Measurements from ENCODE around the gene CCDC186.

The CCDC186 gene

DNA sequence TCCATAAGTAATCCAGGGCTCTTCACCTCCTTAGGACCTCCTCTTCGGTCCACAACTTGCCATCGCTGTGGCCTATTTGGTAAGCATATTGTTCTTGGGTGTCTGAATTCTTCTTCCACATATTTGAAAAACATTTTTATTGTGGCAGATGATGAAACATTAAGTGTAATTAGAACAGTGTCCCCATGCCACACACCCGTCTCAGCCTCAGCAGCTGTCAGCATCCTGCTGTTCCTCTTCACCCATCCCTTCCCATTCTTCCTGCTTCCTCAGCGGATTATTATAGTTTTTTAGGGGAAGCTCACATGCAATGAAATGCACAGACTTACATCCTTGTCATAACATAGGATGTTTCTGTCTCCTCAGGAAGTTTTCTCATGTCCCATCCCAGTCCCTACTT is 25.2 kb upstream of the CCDC186 start:
- Histone ChIP-seq H3K4me3 (ENCODE audit: low read length) (no peak overlapping the region), H3K4me1 (ENCODE audit: control insufficient read depth, low read length) (no peaks in the 10 kb centered on the region)
- TF ChIP-seq EZH2phosphoT487 (IDR thresholded peaks at IDR 0.05; ENCODE audit: borderline replicate concordance, low read length) (no peak), CTCF (IDR thresholded peaks at IDR 0.05; ENCODE audit: low read depth, low read length, poor library complexity, severe bottlenecking) (no peak)

GRCh38 chr10:114195079-114195478 is 21.1 kb upstream of the CCDC186 start:
- Histone ChIP-seq H3K27ac (ENCODE audit: low read depth, low read length) (no peak overlapping the region), H3K79me2 (ENCODE audit: control insufficient read depth, low read length) (no peaks in the 10 kb centered on the region), H3K9me3 (ENCODE audit: control insufficient read depth, insufficient read depth, low read length) (no peaks in the 10 kb centered on the region), H3K27me3 (ENCODE audit: control insufficient read depth, low read length) (0 out of 2 replicates have a peak, but pooled peaks cover 6% of the 10 kb centered on the region), H3K4me2 (ENCODE audit: low read length) (no peak overlapping the region), H3K4me1 (ENCODE audit: control insufficient read depth, low read length) (no peaks in the 10 kb centered on the region), H3K9me2 (replicated peaks; ENCODE audit: control insufficient read depth, low read length) (no peaks in the 10 kb centered on the region), H4K20me1 (ENCODE audit: control insufficient read depth, insufficient read depth, low read depth, low read length) (no peaks in the 10 kb centered on the region), H3F3A (ENCODE audit: control insufficient read depth, insufficient read depth) (no peaks in the 10 kb centered on the region), H3K4me3 (ENCODE audit: low read length) (no peak overlapping the region), H3K36me3 (ENCODE audit: control insufficient read depth, low read length) (no peaks in the 10 kb centered on the region)
- no peak for TF ChIP-seq CTCF (IDR thresholded peaks at IDR 0.05; ENCODE audit: low read depth, low read length, poor library complexity, severe bottlenecking)

More for the DNA sequence above, 25.2 kb upstream of the CCDC186 start:
- Histone ChIP-seq H3K79me2 (ENCODE audit: control insufficient read depth, low read length) (no peaks in the 10 kb centered on the region), H3F3A (ENCODE audit: control insufficient read depth, insufficient read depth) (no peaks in the 10 kb centered on the region), H3K9me2 (replicated peaks; ENCODE audit: control insufficient read depth, low read length) (no peaks in the 10 kb centered on the region), H3K27me3 (ENCODE audit: control insufficient read depth, low read length) (peaks cover 11% of the 10 kb centered on the region; the same call in 1 of the 2 replicates), H4K20me1 (ENCODE audit: control insufficient read depth, insufficient read depth, low read depth, low read length) (no peaks in the 10 kb centered on the region), H3K27ac (ENCODE audit: low read depth, low read length) (no peak overlapping the region), H3K9me3 (ENCODE audit: control insufficient read depth, insufficient read depth, low read length) (no peaks in the 10 kb centered on the region), H3K4me2 (ENCODE audit: low read length) (no peak overlapping the region), H3K36me3 (ENCODE audit: control insufficient read depth, low read length) (no peaks in the 10 kb centered on the region)

GRCh38 chr10:114189700-114190099 is 15.7 kb upstream of the CCDC186 start:
- no peaks in the 10 kb centered on the region for H3K4me1 ChIP-seq (ENCODE audit: control insufficient read depth, low read length)
- no peaks in the 10 kb centered on the region for H3K36me3 ChIP-seq (ENCODE audit: control insufficient read depth, low read length)
- H3K4me2 ChIP-seq (ENCODE audit: low read length), result no peak overlapping the region
- no peaks in the 10 kb centered on the region for H3K9me2 ChIP-seq (replicated peaks; ENCODE audit: control insufficient read depth, low read length)
- H3K27me3 ChIP-seq (ENCODE audit: control insufficient read depth, low read length), result peaks cover 11% of the 10 kb centered on the region
- no peak overlapping the region for H3K27ac ChIP-seq (ENCODE audit: low read depth, low read length)
- H3K4me3 ChIP-seq (ENCODE audit: low read length), result no peak overlapping the region
- H3F3A ChIP-seq (ENCODE audit: control insufficient read depth, insufficient read depth), result no peaks in the 10 kb centered on the region
- H3K79me2 ChIP-seq (ENCODE audit: control insufficient read depth, low read length), result no peaks in the 10 kb centered on the region
- H3K9me3 ChIP-seq (ENCODE audit: control insufficient read depth, insufficient read depth, low read length), result no peaks in the 10 kb centered on the region
- no peaks in the 10 kb centered on the region for H4K20me1 ChIP-seq (ENCODE audit: control insufficient read depth, insufficient read depth, low read depth, low read length)
- TF ChIP-seq CTCF (IDR thresholded peaks at IDR 0.05; ENCODE audit: low read depth, low read length, poor library complexity, severe bottlenecking) (no peak), EZH2phosphoT487 (IDR thresholded peaks at IDR 0.05; ENCODE audit: borderline replicate concordance, low read length) (no peak)

GRCh38 chr10:114188900-114189299 is 14.9 kb upstream of the CCDC186 start:
- H3K36me3 ChIP-seq (ENCODE audit: control insufficient read depth, low read length), result no peaks in the 10 kb centered on the region
- H3K9me3 ChIP-seq (ENCODE audit: control insufficient read depth, insufficient read depth, low read length), result no peaks in the 10 kb centered on the region
- no peaks in the 10 kb centered on the region for H3K9me2 ChIP-seq (replicated peaks; ENCODE audit: control insufficient read depth, low read length)
- peaks cover 11% of the 10 kb centered on the region for H3K27me3 ChIP-seq (ENCODE audit: control insufficient read depth, low read length)
- no peaks in the 10 kb centered on the region for H4K20me1 ChIP-seq (ENCODE audit: control insufficient read depth, insufficient read depth, low read depth, low read length)
- no peak overlapping the region for H3K4me3 ChIP-seq (ENCODE audit: low read length)
- no peaks in the 10 kb centered on the region for H3K79me2 ChIP-seq (ENCODE audit: control insufficient read depth, low read length)
- H3F3A ChIP-seq (ENCODE audit: control insufficient read depth, insufficient read depth), result no peaks in the 10 kb centered on the region
- no peak overlapping the region for H3K4me2 ChIP-seq (ENCODE audit: low read length)
- no peak for TF ChIP-seq EZH2phosphoT487 (IDR thresholded peaks at IDR 0.05; ENCODE audit: borderline replicate concordance, low read length)
- no peak for TF ChIP-seq CTCF (IDR thresholded peaks at IDR 0.05; ENCODE audit: low read depth, low read length, poor library complexity, severe bottlenecking)
- H3K27ac ChIP-seq (ENCODE audit: low read depth, low read length), result no peak overlapping the region
- no peaks in the 10 kb centered on the region for H3K4me1 ChIP-seq (ENCODE audit: control insufficient read depth, low read length)
